B cell (primary cell): ENCODE data around the gene FLT3LG. TPM values are rescaled to one million over a fixed set of nuclear protein-coding genes. Genes with fewer than 3 reads are reported as not detected.

Experiments used
- ATAC-seq: fragments of 200-7000 bp; cut with Tn5 transposase; one replicate; pipeline ENCODE4 v1.10.0; 2021; ENCODE audit warnings: low read depth, mild to moderate bottlenecking, moderate number of reproducible peaks, moderate library complexity
- CTCF ChIA-PET: fragments of 350-600 bp; sonication (Branson Sonifier 250); formaldehyde crosslinking; loops from one replicate; lab custom pipeline; 2021; ENCODE audit warnings: antibody characterized with exemption, inconsistent platforms; lab: Charles Lee
- POLR2A ChIA-PET: fragments of 350-600 bp; sonication (Branson Sonifier 250); formaldehyde crosslinking; loops from one replicate; lab custom pipeline; 2021; ENCODE audit warnings: antibody characterized with exemption; lab: Charles Lee
- DNase-seq: peaks from one replicate; pipeline ENCODE4 v3.0.0; 2013
- H2AFZ ChIP-seq: 2 replicates; pipeline ENCODE4 v1.6.1; 2012; ENCODE audit warnings: mild to moderate bottlenecking, low read depth, low read length; ENCODE audit not compliant: insufficient read depth, poor library complexity, severe bottlenecking
- H3K27ac ChIP-seq, 2 donors: 1 replicate in 1 of 2; 2 replicates in 1 of 2; pipeline ENCODE4 v1.5.1; 2012 to 2013; ENCODE audit warnings: low read length in 2 of 2, mild to moderate bottlenecking in 2 of 2, moderate library complexity in 1 of 2
- H3K27me3 ChIP-seq, 4 experiments: fragments of 200-600 bp in 1 of 4; sonication (generic) in 1 of 4; replicated peaks in 1 of 4; 1 replicate in 2 of 4; 2 replicates in 2 of 4; pipeline versions ENCODE4 v1.6.1 to v1.7.0; 2013 to 2016; ENCODE audit warnings: low read length in 3 of 4, mild to moderate bottlenecking in 2 of 4, mixed read lengths in 1 of 4, moderate library complexity in 1 of 4; ENCODE audit not compliant: insufficient read depth in 4 of 4, control insufficient read depth in 3 of 4; ENCODE audit errors: control extremely low read depth in 1 of 4
- H3K36me3 ChIP-seq, 2 experiments: replicated peaks in 1 of 2; 1 replicate in 1 of 2; 2 replicates in 1 of 2; pipeline versions ENCODE4 v1.6.1 to v1.7.1; 2013; ENCODE audit warnings: low read length in 1 of 2; ENCODE audit not compliant: insufficient read depth in 2 of 2, control insufficient read depth in 1 of 2; ENCODE audit errors: control extremely low read depth in 1 of 2, extremely low read depth in 1 of 2
- H3K4me1 ChIP-seq, 2 donors: fragments of 200-600 bp in 1 of 2; sonication (generic) in 1 of 2; 1 replicate in 1 of 2; 2 replicates in 1 of 2; pipeline versions ENCODE4 v1.5.1 to v1.6.1; 2013 to 2017; ENCODE audit warnings: low read length in 2 of 2; ENCODE audit not compliant: control insufficient read depth in 2 of 2, insufficient read depth in 2 of 2
- H3K4me2 ChIP-seq: replicated peaks from 2 replicates; pipeline ENCODE3; 2012; ENCODE audit warnings: mild to moderate bottlenecking, low read depth, low read length; ENCODE audit not compliant: poor library complexity, severe bottlenecking
- H3K4me3 ChIP-seq, 5 experiments: fragments of 200-600 bp in 1 of 5; sonication (generic) in 1 of 5; 1 replicate in 3 of 5; 2 replicates in 2 of 5; pipeline versions ENCODE4 v1.5.1 to v1.7.0; 2011 to 2016; ENCODE audit warnings: low read length in 4 of 5, mild to moderate bottlenecking in 4 of 5, low read depth in 2 of 5, control low read depth in 1 of 5, moderate library complexity in 1 of 5; ENCODE audit not compliant: insufficient read depth in 1 of 5; ENCODE audit errors: control extremely low read depth in 1 of 5, extremely low read depth in 1 of 5
- H3K79me2 ChIP-seq: fragments of 200-600 bp; sonication (generic); one replicate; pipeline ENCODE4 v1.6.0; 2016; ENCODE audit warnings: low read length; ENCODE audit not compliant: control insufficient read depth, insufficient read depth
- H3K9ac ChIP-seq: fragments of 200-600 bp; sonication (generic); 2 replicates; pipeline ENCODE4 v1.6.1; 2017; ENCODE audit warnings: mild to moderate bottlenecking, low read length, moderate library complexity
- H3K9me3 ChIP-seq, 3 donors: one replicate each; pipeline versions ENCODE4 v1.6.1 to v1.7.1; 2013; ENCODE audit warnings: low read length in 2 of 3; ENCODE audit not compliant: control insufficient read depth in 2 of 3, insufficient read depth in 1 of 3; ENCODE audit errors: control extremely low read depth in 1 of 3
- H4K20me1 ChIP-seq: 2 replicates; pipeline ENCODE4 v1.6.0; 2012; ENCODE audit warnings: mild to moderate bottlenecking, low read length; ENCODE audit not compliant: insufficient read depth, control insufficient read depth, poor library complexity, severe bottlenecking
- H3K27ac Mint-ChIP-seq: one replicate; pipeline ENCODE4 v1.8.0; 2021; ENCODE audit warnings: mixed read lengths
- H3K27me3 Mint-ChIP-seq: one replicate; pipeline ENCODE4 v1.8.0; 2021; ENCODE audit warnings: mixed read lengths
- H3K4me1 Mint-ChIP-seq: one replicate; pipeline ENCODE4 v1.8.0; 2021; ENCODE audit warnings: mixed read lengths
- H3K4me3 Mint-ChIP-seq: one replicate; pipeline ENCODE4 v1.8.0; 2021; ENCODE audit warnings: mixed read lengths
- H3K9me3 Mint-ChIP-seq: one replicate; pipeline ENCODE4 v1.8.0; 2022; ENCODE audit warnings: mixed read lengths; ENCODE audit not compliant: insufficient read depth
- EZH2 ChIP-seq: IDR thresholded peaks from 2 replicates; pipeline ENCODE4 v1.6.1; 2012; ENCODE audit warnings: borderline replicate concordance, low read depth, mild to moderate bottlenecking, moderate library complexity, low read length; ENCODE audit not compliant: insufficient read depth, poor library complexity, severe bottlenecking
- WGBS: methylation state at CpG from one replicate; pipeline ENCODE4 v1.1.5; 2013; ENCODE audit warnings: missing lambda C conversion rate; ENCODE audit not compliant: insufficient coverage; 5-methylcytosine and 5-hydroxymethylcytosine counted together
- intact Hi-C: fragments of 100-400 bp; cut with micrococcal nuclease; formaldehyde crosslinking; loops from one replicate; pipeline ENCODE4 v1.10.0; 2022
- polyA plus RNA-seq: library from polyadenylated mRNA; depleted of rRNA; stranded (reverse); fragments of >200 nt; gene quantifications from 2 replicates; pipeline ENCODE4 v1.2.3, GENCODE V29; 2012
- small RNA-seq: library from RNA; depleted of rRNA; stranded (forward); fragments of <200 nt; gene quantifications from one replicate; pipeline ENCODE3, GENCODE V24; 2012; ENCODE audit warnings: low replicate concordance, low read depth; ENCODE audit not compliant: insufficient read length
- total RNA-seq, 2 donors: library from RNA; stranded (reverse); fragments of 120-200 nt in 1 of 2; gene quantifications; 1 replicate in 1 of 2; 2 replicates in 1 of 2; pipeline versions ENCODE4 v1.2.3 to v1.2.4, GENCODE V29; 2013 to 2022
- TF ChIP-seq, protein P1 (sequence below): fragments of 200-600 bp; IDR thresholded peaks from one replicate; pipeline ENCODE4 v1.8.0; 2022; ENCODE audit warnings: antibody characterized with exemption, mild to moderate bottlenecking

The FLT3LG gene
- total and polyA plus RNA-seq, 2 donors (not counting 1 experiment from before 2014, with no cell fraction given), result 31.0 to 49.8 TPM

DNA sequence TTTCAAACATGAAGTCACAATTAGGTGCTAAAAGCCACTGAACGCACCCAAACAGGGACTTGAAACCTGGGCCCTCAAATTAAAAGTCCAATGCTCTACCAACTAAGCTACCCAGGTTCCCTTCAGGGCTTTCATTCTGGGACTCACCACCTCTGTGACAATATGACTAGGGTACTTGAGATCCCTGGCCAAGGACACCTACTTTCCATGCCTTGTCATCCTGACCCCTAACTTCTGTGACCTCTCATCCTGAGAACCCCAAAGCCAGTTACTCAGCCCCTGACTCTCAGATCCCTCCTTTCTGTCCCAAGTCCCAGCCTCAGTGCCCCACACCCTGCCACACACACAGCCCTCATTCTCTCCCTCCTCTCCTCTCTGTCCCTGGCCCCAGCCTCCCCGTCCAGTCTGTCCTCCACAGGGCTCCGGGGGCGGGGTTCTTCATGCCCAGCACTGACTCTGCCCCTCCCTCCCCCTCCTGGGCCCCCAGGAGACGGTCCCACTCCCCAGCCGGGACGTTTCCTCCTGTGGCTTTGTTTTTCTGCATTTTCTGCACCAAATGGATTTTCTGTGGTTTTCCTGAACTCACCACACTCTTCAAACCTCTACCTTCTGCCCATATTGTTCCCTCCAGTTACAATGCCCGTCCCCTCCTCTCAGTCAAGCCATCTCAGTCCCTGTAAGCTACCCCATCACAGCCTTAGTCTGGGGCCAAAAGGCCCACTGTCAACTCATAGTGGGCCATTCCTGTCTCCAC lies 60.8 kb downstream of the FLT3LG start:
- ATAC-seq, result no peak
- Histone ChIP-seq H3K9ac (peak overlapping the region; percentile 78), H3K9me3 (no peaks in the 10 kb centered on the region), H3K27me3 (peaks cover 0 to 6% (median 1%) of the 10 kb centered on the region in 4 experiments), H2AFZ (peak overlapping the region; percentile 93), H3K36me3 (no peaks in the 10 kb centered on the region), H3K4me1 (peaks cover 32 to 49% of the 10 kb centered on the region in 2 donors), H4K20me1 (no peaks in the 10 kb centered on the region), H3K79me2 (no peaks in the 10 kb centered on the region), H3K4me2 (peak overlapping the region; percentile 96), H3K4me3 (peak overlapping the region in 4 of 5 experiments; percentile 58 to 76 (median 65)), H3K27ac (no peak overlapping the region)
- ChIA-PET CTCF (interaction anchor here (0.8 to 6.2 kb wide), 14 partner anchors 12 to 491 kb away, joined by 3 to 59 read pairs (median 4); partner anchors contain the start of genes FCGRT and ZNF473), POLR2A (interaction anchor here (0.6 to 1.2 kb wide), 3 partner anchors 22 to 274 kb away, joined by 3 to 4 read pairs (median 3); partner anchors contain the start of gene RPS11)
- 8% methylated on average over 8 of the region's 8 CpGs for WGBS
- intact Hi-C loops, result no loop called here
- Mint-ChIP-seq H3K9me3 (no peaks in the 10 kb centered on the region), H3K4me1 (peaks cover 41% of the 10 kb centered on the region), H3K27me3 (no peaks in the 10 kb centered on the region), H3K27ac (peak overlapping the region; percentile 65), H3K4me3 (peak overlapping the region; percentile 86)
- no peak for TF ChIP-seq EZH2
- TF ChIP-seq, protein P1, sequence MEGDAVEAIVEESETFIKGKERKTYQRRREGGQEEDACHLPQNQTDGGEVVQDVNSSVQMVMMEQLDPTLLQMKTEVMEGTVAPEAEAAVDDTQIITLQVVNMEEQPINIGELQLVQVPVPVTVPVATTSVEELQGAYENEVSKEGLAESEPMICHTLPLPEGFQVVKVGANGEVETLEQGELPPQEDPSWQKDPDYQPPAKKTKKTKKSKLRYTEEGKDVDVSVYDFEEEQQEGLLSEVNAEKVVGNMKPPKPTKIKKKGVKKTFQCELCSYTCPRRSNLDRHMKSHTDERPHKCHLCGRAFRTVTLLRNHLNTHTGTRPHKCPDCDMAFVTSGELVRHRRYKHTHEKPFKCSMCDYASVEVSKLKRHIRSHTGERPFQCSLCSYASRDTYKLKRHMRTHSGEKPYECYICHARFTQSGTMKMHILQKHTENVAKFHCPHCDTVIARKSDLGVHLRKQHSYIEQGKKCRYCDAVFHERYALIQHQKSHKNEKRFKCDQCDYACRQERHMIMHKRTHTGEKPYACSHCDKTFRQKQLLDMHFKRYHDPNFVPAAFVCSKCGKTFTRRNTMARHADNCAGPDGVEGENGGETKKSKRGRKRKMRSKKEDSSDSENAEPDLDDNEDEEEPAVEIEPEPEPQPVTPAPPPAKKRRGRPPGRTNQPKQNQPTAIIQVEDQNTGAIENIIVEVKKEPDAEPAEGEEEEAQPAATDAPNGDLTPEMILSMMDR, result no peak
- DNase-seq, result no peak

Small RNA genes within 50 kb of the gene (small RNA-seq; reads per million reads assigned to genes)
- gene COX6CP7 (not detected), gene MIR150 (4,412 reads per million, percentile 99 among the genes with 10 or more reads in this experiment), gene SNORD32A (not detected), gene SNORD33 (not detected), gene SNORD34 (not detected), gene SNORD35A (not detected), gene SNORD35B (not detected)

Other genes starting within 250 kb of the FLT3LG start
- 68.4 and 68.5 TPM in 2 replicates for gene SLC6A16, start 149.0 kb upstream of the FLT3LG start, total RNA-seq
- 16.9 and 22.3 TPM in 2 replicates for gene SLC6A16, start 149.0 kb upstream of the FLT3LG start, polyA plus RNA-seq
- 1,880 and 1,998 TPM in 2 replicates for gene CD37, start 138.8 kb upstream of the FLT3LG start, total RNA-seq
- gene CD37, start 138.8 kb upstream of the FLT3LG start, polyA plus RNA-seq, result 1,422 and 2,188 TPM in 2 replicates
- 12.0 and 13.4 TPM in 2 replicates for gene TEAD2, start 111.8 kb upstream of the FLT3LG start, total RNA-seq
- 1.6 and 5.8 TPM in 2 replicates for gene TEAD2, start 111.8 kb upstream of the FLT3LG start, polyA plus RNA-seq
- gene DKKL1, start 110.3 kb upstream of the FLT3LG start, total RNA-seq, result 0.68 and 1.2 TPM in 2 replicates
- 1.6 TPM in 1 of 2 replicates, not detected in the other for gene DKKL1, start 110.3 kb upstream of the FLT3LG start, polyA plus RNA-seq
- 0.74 and 1.4 TPM in 2 replicates for gene KASH5, start 86.0 kb upstream of the FLT3LG start, total RNA-seq
- 0.67 TPM in 1 of 2 replicates, not detected in the other for gene KASH5, start 86.0 kb upstream of the FLT3LG start, polyA plus RNA-seq
- not detected in 2 replicates for gene PTH2, start 50.8 kb upstream of the FLT3LG start, total RNA-seq
- not detected in 2 replicates for gene PTH2, start 50.8 kb upstream of the FLT3LG start, polyA plus RNA-seq
- not detected in 2 replicates for gene GFY, start 48.8 kb upstream of the FLT3LG start, total RNA-seq
- gene GFY, start 48.8 kb upstream of the FLT3LG start, polyA plus RNA-seq, result not detected in 2 replicates
- 0.29 and 0.89 TPM in 2 replicates for gene SLC17A7, start 32.7 kb upstream of the FLT3LG start, total RNA-seq
- gene SLC17A7, start 32.7 kb upstream of the FLT3LG start, polyA plus RNA-seq, result 0.40 and 0.60 TPM in 2 replicates
- gene PIH1D1, start 22.4 kb upstream of the FLT3LG start, total RNA-seq, result 168 and 184 TPM in 2 replicates
- gene PIH1D1, start 22.4 kb upstream of the FLT3LG start, polyA plus RNA-seq, result 158 and 170 TPM in 2 replicates
- 65.8 and 73.6 TPM in 2 replicates for gene ALDH16A1, start 21.0 kb upstream of the FLT3LG start, total RNA-seq
- gene ALDH16A1, start 21.0 kb upstream of the FLT3LG start, polyA plus RNA-seq, result 105 and 202 TPM in 2 replicates
- gene RPL13A, start 13.4 kb downstream of the FLT3LG start, total RNA-seq, result 5,221 and 5,457 TPM in 2 replicates
- 4,869 and 6,298 TPM in 2 replicates for gene RPL13A, start 13.4 kb downstream of the FLT3LG start, polyA plus RNA-seq
- 3,882 and 4,227 TPM in 2 replicates for gene RPS11, start 22.2 kb downstream of the FLT3LG start, total RNA-seq
- 8,349 and 12,912 TPM in 2 replicates for gene RPS11, start 22.2 kb downstream of the FLT3LG start, polyA plus RNA-seq
- 44.7 and 50.4 TPM in 2 replicates for gene FCGRT, start 38.4 kb downstream of the FLT3LG start, total RNA-seq
- gene FCGRT, start 38.4 kb downstream of the FLT3LG start, polyA plus RNA-seq, result 41.5 and 43.2 TPM in 2 replicates
- gene RCN3, start 53.8 kb downstream of the FLT3LG start, total RNA-seq, result 2.2 and 4.1 TPM in 2 replicates
- gene RCN3, start 53.8 kb downstream of the FLT3LG start, polyA plus RNA-seq, result 1.8 and 3.1 TPM in 2 replicates
- 55.5 and 65.2 TPM in 2 replicates for gene NOSIP, start 106.3 kb downstream of the FLT3LG start, total RNA-seq
- gene NOSIP, start 106.3 kb downstream of the FLT3LG start, polyA plus RNA-seq, result 110 and 135 TPM in 2 replicates
- gene PRRG2, start 107.1 kb downstream of the FLT3LG start, total RNA-seq, result 3.0 and 4.4 TPM in 2 replicates
- gene PRRG2, start 107.1 kb downstream of the FLT3LG start, polyA plus RNA-seq, result 1.1 TPM in 2 replicates
- 70.7 and 72.3 TPM in 2 replicates for gene PRR12, start 117.0 kb downstream of the FLT3LG start, total RNA-seq
- gene PRR12, start 117.0 kb downstream of the FLT3LG start, polyA plus RNA-seq, result 5.2 and 8.4 TPM in 2 replicates
- gene RRAS, start 165.9 kb downstream of the FLT3LG start, total RNA-seq, result 5.6 and 6.3 TPM in 2 replicates
- 12.3 and 21.0 TPM in 2 replicates for gene RRAS, start 165.9 kb downstream of the FLT3LG start, polyA plus RNA-seq
- gene SCAF1, start 168.0 kb downstream of the FLT3LG start, total RNA-seq, result 64.3 and 68.3 TPM in 2 replicates
- 17.1 and 20.2 TPM in 2 replicates for gene SCAF1, start 168.0 kb downstream of the FLT3LG start, polyA plus RNA-seq
- gene IRF3, start 191.6 kb downstream of the FLT3LG start, total RNA-seq, result 233 and 251 TPM in 2 replicates
- 237 and 262 TPM in 2 replicates for gene IRF3, start 191.6 kb downstream of the FLT3LG start, polyA plus RNA-seq
- gene BCL2L12, start 191.7 kb downstream of the FLT3LG start, total RNA-seq, result 17.3 and 22.1 TPM in 2 replicates
- gene BCL2L12, start 191.7 kb downstream of the FLT3LG start, polyA plus RNA-seq, result 13.0 and 19.9 TPM in 2 replicates
- 175 TPM in 2 replicates for gene PRMT1, start 203.1 kb downstream of the FLT3LG start, total RNA-seq
- gene PRMT1, start 203.1 kb downstream of the FLT3LG start, polyA plus RNA-seq, result 255 and 310 TPM in 2 replicates
- gene ADM5, start 215.4 kb downstream of the FLT3LG start, total RNA-seq, result 5.6 and 8.8 TPM in 2 replicates
- 8.4 and 15.3 TPM in 2 replicates for gene ADM5, start 215.4 kb downstream of the FLT3LG start, polyA plus RNA-seq
- 1.7 TPM in 1 of 2 replicates, not detected in the other for gene CPT1C, start 216.9 kb downstream of the FLT3LG start, total RNA-seq
- 0.19 and 0.30 TPM in 2 replicates for gene CPT1C, start 216.9 kb downstream of the FLT3LG start, polyA plus RNA-seq